GM23248 (cell line): ENCODE data around the gene ALG14. TPM values are rescaled to one million over a fixed set of nuclear protein-coding genes. Genes with fewer than 3 reads are reported as not detected.
"Not testable (repeated sequence)": the region's sequence is repeated elsewhere in the genome, so short reads cannot be mapped to it uniquely, and the experiment has no call there.

Experiments used
- DNase-seq: peaks from one replicate; pipeline ENCODE4 v3.0.0-alpha.2; 2015
- H2AFZ ChIP-seq: fragments of 200-600 bp; sonication (generic); 2 replicates; pipeline ENCODE4 v1.6.1; 2016; ENCODE audit warnings: antibody characterized with exemption
- H3F3A ChIP-seq: fragments of 200-600 bp; sonication (generic); 2 replicates; pipeline ENCODE4 v1.6.1; 2016; ENCODE audit warnings: mild to moderate bottlenecking, antibody characterized with exemption, mixed run types; ENCODE audit not compliant: insufficient read depth
- H3K27ac ChIP-seq: fragments of 200-600 bp; sonication (generic); 2 replicates; pipeline ENCODE4 v1.5.1; 2016; ENCODE audit warnings: mild to moderate bottlenecking
- H3K27me3 ChIP-seq: fragments of 200-600 bp; sonication (generic); replicated peaks from 2 replicates; pipeline ENCODE4 v1.6.1; 2016; ENCODE audit warnings: mild to moderate bottlenecking; ENCODE audit not compliant: insufficient read depth
- H3K36me3 ChIP-seq: fragments of 200-600 bp; sonication (generic); 2 replicates; pipeline ENCODE4 v1.6.1; 2016; ENCODE audit warnings: low read depth, mild to moderate bottlenecking
- H3K4me1 ChIP-seq: fragments of 200-600 bp; sonication (generic); 2 replicates; pipeline ENCODE4 v1.6.1; 2016; ENCODE audit warnings: mild to moderate bottlenecking; ENCODE audit not compliant: insufficient read depth
- H3K4me2 ChIP-seq: fragments of 200-600 bp; sonication (generic); one replicate; pipeline ENCODE4 v1.6.1; 2016; ENCODE audit warnings: mild to moderate bottlenecking; ENCODE audit not compliant: unreplicated experiment
- H3K4me3 ChIP-seq: fragments of 200-600 bp; sonication (generic); 2 replicates; pipeline ENCODE4 v1.5.1; 2016; ENCODE audit warnings: mild to moderate bottlenecking
- H3K79me2 ChIP-seq: fragments of 200-600 bp; sonication (generic); 2 replicates; pipeline ENCODE4 v1.6.1; 2016; ENCODE audit warnings: mild to moderate bottlenecking; ENCODE audit not compliant: insufficient read depth
- H3K9ac ChIP-seq: fragments of 200-600 bp; sonication (generic); 2 replicates; pipeline ENCODE4 v1.6.1; 2016; ENCODE audit warnings: mild to moderate bottlenecking
- H3K9me2 ChIP-seq: fragments of 200-600 bp; sonication (generic); 2 replicates; pipeline ENCODE4 v1.6.1; 2016; ENCODE audit warnings: mixed run types, mild to moderate bottlenecking, moderate library complexity; ENCODE audit not compliant: insufficient read depth
- H3K9me3 ChIP-seq: fragments of 200-600 bp; sonication (generic); one replicate; pipeline ENCODE4 v1.6.1; 2017; ENCODE audit warnings: low read depth
- H4K20me1 ChIP-seq: fragments of 200-600 bp; sonication (generic); 2 replicates; pipeline ENCODE4 v1.6.0; 2016; ENCODE audit not compliant: insufficient read depth
- EZH2 ChIP-seq: fragments of 200-600 bp; sonication (generic); IDR thresholded peaks from 2 replicates; pipeline ENCODE4 v1.6.1; 2018; ENCODE audit warnings: antibody characterized with exemption, mild to moderate bottlenecking; ENCODE audit not compliant: insufficient read depth, poor library complexity, severe bottlenecking
- EZH2phosphoT487 ChIP-seq: fragments of 200-600 bp; sonication (generic); IDR thresholded peaks from 2 replicates; pipeline ENCODE4 v1.6.1; 2018; ENCODE audit warnings: antibody characterized with exemption, moderate library complexity, mild to moderate bottlenecking, low read depth; ENCODE audit not compliant: insufficient read depth
- WGBS, 2 experiments: methylation state at CpG; one replicate each; pipeline ENCODE4 v1.1.6; 2015 to 2017; ENCODE audit warnings: low lambda C conversion rate in 2 of 2, low coverage in 1 of 2; ENCODE audit errors: missing lambda C conversion rate in 2 of 2; 5-methylcytosine and 5-hydroxymethylcytosine counted together
- in situ Hi-C: fragments of 300-500 bp; cut with MboI; formaldehyde crosslinking; loops from 2 replicates; pipeline ENCODE4 v1.15.0; 2020
- polyA plus RNA-seq: library from polyadenylated mRNA; unstranded; fragments of >200 nt; fragmentation: Nextera tagmentation; extraction: Ambion mirVana; gene quantifications from 2 replicates; pipeline ENCODE4 v1.2.1, GENCODE V29; 2016
- total RNA-seq: library from RNA; depleted of rRNA; stranded (reverse); fragments of >200 nt; shearing (Covaris generic); gene quantifications from 2 replicates; pipeline ENCODE4 v1.2.3, GENCODE V29; 2014

Gene ALG14
- total and polyA plus RNA-seq, 2 experiments from 2014 or later, result 13.0 to 13.5 TPM

DNA sequence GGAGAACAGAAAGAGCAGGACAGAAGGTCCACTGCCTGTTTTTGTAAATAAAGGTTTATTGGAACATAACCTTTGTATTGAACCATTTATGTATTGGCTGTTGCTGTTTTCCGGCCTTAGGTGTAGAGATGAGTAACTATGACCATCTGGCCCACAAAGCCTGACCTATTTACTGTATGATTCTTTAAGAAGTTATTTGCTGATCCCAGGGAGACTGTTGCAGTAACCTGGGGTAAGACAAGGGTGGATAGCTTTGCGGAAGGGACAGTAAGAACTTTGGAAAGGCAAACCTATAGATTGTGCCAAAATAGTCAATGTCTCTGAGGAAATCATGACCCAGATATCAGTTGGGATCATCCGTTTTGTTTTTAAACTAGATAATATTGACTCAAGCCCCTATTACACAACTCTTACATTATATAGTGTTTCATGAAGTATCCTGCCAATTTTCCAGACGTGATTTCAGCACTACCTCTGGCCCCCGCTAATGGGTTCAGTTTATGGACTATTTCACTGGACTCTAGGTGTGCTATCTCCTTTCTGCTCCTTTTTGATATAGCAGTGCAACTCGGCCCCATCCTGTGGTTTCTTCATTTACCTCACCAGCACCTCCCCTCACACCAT, 23.6 kb upstream of the ALG14 start:
- TF ChIP-seq EZH2 (no peak), EZH2phosphoT487 (no peak)
- Histone ChIP-seq H3K79me2 (no peaks in the 10 kb centered on the region), H3K4me1 (no peaks in the 10 kb centered on the region), H2AFZ (no peak overlapping the region), H3K27ac (no peak overlapping the region), H3K9ac (no peak overlapping the region), H3K9me3 (no peaks in the 10 kb centered on the region), H4K20me1 (no peaks in the 10 kb centered on the region), H3K27me3 (no peaks in the 10 kb centered on the region), H3K36me3 (no peaks in the 10 kb centered on the region), H3K4me2 (no peak overlapping the region), H3K9me2 (no peaks in the 10 kb centered on the region), H3F3A (no peaks in the 10 kb centered on the region), H3K4me3 (no peak overlapping the region)
- in situ Hi-C loops, result no loop called here
- peak; percentile 4 for DNase-seq
- 55 to 56% methylated on average over 6 of the region's 6 CpGs for WGBS, 2 experiments

- Histone ChIP-seq H3K4me3 (no peak overlapping the region), H3F3A (no peaks in the 10 kb centered on the region), H3K4me1 (no peaks in the 10 kb centered on the region), H3K9me3 (no peaks in the 10 kb centered on the region), H4K20me1 (no peaks in the 10 kb centered on the region), H3K36me3 (no peaks in the 10 kb centered on the region), H3K27me3 (no peaks in the 10 kb centered on the region), H3K79me2 (no peaks in the 10 kb centered on the region), H3K9ac (no peak overlapping the region), H3K9me2 (no peaks in the 10 kb centered on the region), H3K4me2 (no peak overlapping the region), H2AFZ (no peak overlapping the region), H3K27ac (no peak overlapping the region)
- TF ChIP-seq EZH2 (no peak), EZH2phosphoT487 (no peak)
- DNase-seq, result no peak
- in situ Hi-C loops, result no loop called here
- WGBS, 2 experiments, result 92 to 96% methylated on average over 2 of the region's 2 CpGs
Measured at GRCh38 chr1:95095833-95096217, 23.1 kb upstream of the ALG14 start.

DNA sequence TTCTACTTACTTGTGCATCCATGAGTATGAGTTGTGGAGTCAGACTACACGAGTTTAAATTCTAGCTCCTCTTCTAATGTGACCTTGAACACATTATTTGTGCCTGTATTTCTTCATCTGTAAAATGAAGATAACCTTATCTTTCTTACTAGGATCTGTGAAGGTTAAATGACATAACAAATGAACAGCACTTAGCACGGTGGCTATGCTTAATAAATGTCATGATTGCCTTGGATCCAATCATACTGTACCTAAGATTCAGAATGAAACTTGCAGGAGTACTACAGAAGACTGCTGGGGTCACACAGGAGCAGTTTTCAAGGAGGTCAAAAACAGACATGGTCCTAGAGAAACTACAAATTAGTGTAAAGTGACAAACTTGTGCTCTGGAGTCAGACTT, 22.2 kb upstream of the ALG14 start:
- Histone ChIP-seq H3K79me2 (no peaks in the 10 kb centered on the region), H3K27me3 (no peaks in the 10 kb centered on the region), H3K36me3 (no peaks in the 10 kb centered on the region), H3F3A (no peaks in the 10 kb centered on the region), H3K27ac (no peak overlapping the region), H4K20me1 (no peaks in the 10 kb centered on the region), H3K4me1 (no peaks in the 10 kb centered on the region), H3K9me3 (no peaks in the 10 kb centered on the region), H3K4me2 (no peak overlapping the region), H3K9ac (no peak overlapping the region), H2AFZ (no peak overlapping the region), H3K9me2 (no peaks in the 10 kb centered on the region), H3K4me3 (no peak overlapping the region)
- WGBS, 2 experiments, result 58 to 59% methylated on average over 2 of the region's 2 CpGs
- DNase-seq, result no peak
- in situ Hi-C loops, result no loop called here
- TF ChIP-seq EZH2phosphoT487, result no peak
- TF ChIP-seq EZH2, result no peak

- H3K4me2 ChIP-seq, result no peak overlapping the region
- H3K79me2 ChIP-seq, result no peaks in the 10 kb centered on the region
- no peaks in the 10 kb centered on the region for H3F3A ChIP-seq
- no peak overlapping the region for H3K4me3 ChIP-seq
- H3K9me2 ChIP-seq, result no peaks in the 10 kb centered on the region
- WGBS, 2 experiments, result 89 to 91% methylated on average over 1 of the region's 1 CpG
- in situ Hi-C loops, result no loop called here
- no peak overlapping the region for H2AFZ ChIP-seq
- TF ChIP-seq EZH2 (no peak), EZH2phosphoT487 (no peak)
- no peaks in the 10 kb centered on the region for H3K4me1 ChIP-seq
- no peak overlapping the region for H3K27ac ChIP-seq
- DNase-seq, result no peak
- H3K9me3 ChIP-seq, result no peaks in the 10 kb centered on the region
- no peaks in the 10 kb centered on the region for H3K27me3 ChIP-seq
- H3K36me3 ChIP-seq, result no peaks in the 10 kb centered on the region
- no peak overlapping the region for H3K9ac ChIP-seq
- no peaks in the 10 kb centered on the region for H4K20me1 ChIP-seq
Measured at GRCh38 chr1:95093296-95093695, 20.5 kb upstream of the ALG14 start.

DNA sequence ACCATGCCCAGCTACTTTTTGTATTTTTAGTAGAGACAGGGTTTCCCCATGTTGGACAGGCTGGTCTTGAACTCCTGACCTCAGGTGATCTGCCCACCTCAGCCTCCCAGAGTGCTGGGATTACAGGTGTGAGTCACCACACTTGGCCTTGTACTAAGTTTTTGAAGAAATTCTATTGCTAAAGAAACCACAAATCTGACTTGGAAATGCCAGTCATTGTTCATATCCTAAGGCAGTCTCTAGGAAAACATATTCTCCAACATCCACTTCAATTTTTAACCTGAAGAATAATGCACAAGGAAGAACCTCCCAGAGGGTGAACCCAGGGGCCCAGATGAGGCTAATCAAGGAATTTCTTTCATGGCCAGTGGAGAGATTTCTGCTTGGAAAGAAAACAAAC, 20.1 kb upstream of the ALG14 start:
- H3F3A ChIP-seq, H3K4me3 ChIP-seq, H2AFZ ChIP-seq, H3K79me2 ChIP-seq, H4K20me1 ChIP-seq, H3K9me3 ChIP-seq, H3K36me3 ChIP-seq, H3K27ac ChIP-seq, H3K27me3 ChIP-seq, in situ Hi-C loops, H3K4me1 ChIP-seq, H3K9ac ChIP-seq, H3K4me2 ChIP-seq, H3K9me2 ChIP-seq: not testable (repeated sequence)
- DNase-seq, result peak; percentile 5

DNA sequence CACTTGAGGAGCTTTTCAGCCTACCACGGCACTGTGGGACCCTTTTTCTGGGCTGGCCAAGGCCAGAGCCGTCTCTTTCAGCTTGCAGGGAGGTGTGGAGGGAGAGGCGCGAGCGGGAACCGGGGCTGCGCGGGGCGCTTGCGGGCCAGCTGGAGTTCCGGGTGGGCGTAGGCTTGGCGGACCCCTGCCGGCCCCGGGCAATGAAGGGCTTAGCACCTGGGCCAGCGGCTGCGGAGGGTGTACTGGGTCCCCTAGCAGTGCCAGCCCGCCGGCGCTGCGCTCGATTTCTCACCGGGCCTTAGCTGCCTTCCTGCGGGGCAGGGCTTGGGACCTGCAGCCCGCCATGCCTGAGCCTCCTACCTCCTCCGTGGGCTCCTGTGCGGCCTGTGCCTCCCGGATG, 18.5 kb upstream of the ALG14 start:
- Histone ChIP-seq H3F3A (peaks cover 11% of the 10 kb centered on the region; the same call in 1 of the 2 replicates), H3K4me1 (peaks cover 13% of the 10 kb centered on the region)
- H3K27ac ChIP-seq, H2AFZ ChIP-seq, H3K9me2 ChIP-seq, H3K79me2 ChIP-seq, H3K36me3 ChIP-seq, H3K27me3 ChIP-seq, in situ Hi-C loops, H3K4me2 ChIP-seq, H4K20me1 ChIP-seq, H3K9me3 ChIP-seq, H3K9ac ChIP-seq, DNase-seq, H3K4me3 ChIP-seq: not testable (repeated sequence)
- 31 to 45% methylated on average over 20 to 25 of the region's 28 CpGs for WGBS, 2 experiments
